GM12875 (cell line): ENCODE measurements around the gene LRRC8C.

Source experiments
- H3K4me3 ChIP-seq: one replicate; pipeline ENCODE4 v1.5.1; 2011; ENCODE audit warnings: low read depth, low read length, control low read depth
- CTCF ChIP-seq: IDR thresholded peaks from 2 replicates; pipeline ENCODE4 v1.5.1; 2011; ENCODE audit warnings: low read depth, mild to moderate bottlenecking, control low read depth, inconsistent platforms, low read length, moderate library complexity, borderline replicate concordance; ENCODE audit not compliant: insufficient read depth

Gene LRRC8C

GRCh38 chr1:89665941-89666340 is 33.0 kb downstream of the LRRC8C start:
- TF ChIP-seq CTCF: no peak

DNA sequence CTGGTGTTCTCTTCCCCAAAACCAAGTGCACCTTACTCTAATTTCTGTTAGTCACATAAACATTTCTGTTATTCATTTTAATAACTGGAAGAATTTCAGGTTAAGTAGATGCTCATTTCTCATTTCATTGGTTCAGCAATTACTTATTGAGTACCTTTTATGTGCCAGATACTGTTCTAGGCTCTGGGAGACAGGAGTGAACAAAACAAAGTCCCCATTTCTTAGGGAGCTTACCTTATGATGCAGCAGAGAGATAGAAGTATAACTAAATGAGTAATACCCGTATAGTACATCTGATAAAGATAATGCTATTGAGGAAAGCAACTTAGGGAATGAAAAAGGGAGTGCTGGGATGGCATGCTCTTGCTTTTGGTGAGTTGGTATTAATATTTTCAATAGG is 33.7 kb downstream of the LRRC8C start:
- no peak for TF ChIP-seq CTCF

More at GRCh38 chr1:89665941-89666340, 33.0 kb downstream of the LRRC8C start:
- no peak overlapping the region for H3K4me3 ChIP-seq

DNA sequence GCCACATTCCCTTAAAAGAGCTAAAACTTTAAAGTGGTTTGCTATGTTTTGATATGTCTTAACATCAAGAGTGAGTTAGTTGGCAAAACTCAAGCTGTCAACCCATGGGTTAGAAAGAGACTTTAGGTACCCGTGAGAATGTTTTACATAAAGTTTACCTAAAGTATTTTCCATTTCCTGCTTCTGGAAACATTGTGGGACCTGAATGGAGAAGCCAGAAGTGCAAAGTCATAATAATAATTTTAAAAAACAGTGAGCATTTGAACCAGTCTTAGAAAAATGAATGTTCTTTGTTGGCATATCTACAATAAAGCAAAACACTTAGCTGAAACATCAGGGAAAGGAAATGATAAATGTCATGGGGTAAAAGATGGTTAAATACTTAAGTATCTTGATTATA is 34.8 kb downstream of the LRRC8C start:
- no peak for TF ChIP-seq CTCF
- H3K4me3 ChIP-seq: no peak overlapping the region

More for the DNA sequence above, 33.7 kb downstream of the LRRC8C start:
- no peak overlapping the region for H3K4me3 ChIP-seq

DNA sequence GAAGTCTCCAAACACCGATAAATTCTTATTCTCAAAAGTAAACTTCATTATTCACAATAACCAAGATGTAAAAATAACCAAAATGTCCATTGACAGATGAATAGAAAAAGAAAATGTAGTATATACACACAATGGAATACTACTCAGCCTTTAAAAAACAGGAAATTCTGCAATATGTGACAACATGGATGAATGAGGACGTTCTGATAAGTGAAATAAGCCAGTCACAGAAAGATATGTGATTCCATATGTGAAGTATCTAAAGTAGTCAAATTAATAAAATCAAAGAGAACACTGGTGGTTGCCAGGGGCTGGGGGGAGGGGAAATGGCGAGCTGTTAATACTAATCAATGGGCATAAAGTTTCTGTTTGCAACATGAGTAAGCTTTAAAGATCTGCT is 36.0 kb downstream of the LRRC8C start:
- no peak for TF ChIP-seq CTCF
- H3K4me3 ChIP-seq: no peak overlapping the region

DNA sequence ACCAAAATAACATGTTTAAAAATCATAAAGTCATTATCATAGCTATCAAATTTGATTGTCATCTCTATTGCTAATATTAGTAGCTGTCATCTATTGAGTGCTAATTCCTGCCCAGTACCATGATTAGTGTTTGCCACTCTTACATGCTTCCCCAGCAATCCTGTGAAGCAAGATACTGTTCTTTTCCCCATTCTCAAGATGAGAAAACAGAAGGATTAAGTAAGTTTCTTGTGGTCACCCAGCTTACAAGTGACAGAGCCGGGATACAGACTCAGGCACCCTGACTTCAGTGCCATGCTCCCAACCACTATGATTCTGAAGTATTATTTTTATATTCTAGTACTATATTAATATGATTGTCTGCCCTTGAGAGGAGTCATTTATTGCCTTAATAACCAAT is 36.5 kb downstream of the LRRC8C start:
- H3K4me3 ChIP-seq: no peak overlapping the region

DNA sequence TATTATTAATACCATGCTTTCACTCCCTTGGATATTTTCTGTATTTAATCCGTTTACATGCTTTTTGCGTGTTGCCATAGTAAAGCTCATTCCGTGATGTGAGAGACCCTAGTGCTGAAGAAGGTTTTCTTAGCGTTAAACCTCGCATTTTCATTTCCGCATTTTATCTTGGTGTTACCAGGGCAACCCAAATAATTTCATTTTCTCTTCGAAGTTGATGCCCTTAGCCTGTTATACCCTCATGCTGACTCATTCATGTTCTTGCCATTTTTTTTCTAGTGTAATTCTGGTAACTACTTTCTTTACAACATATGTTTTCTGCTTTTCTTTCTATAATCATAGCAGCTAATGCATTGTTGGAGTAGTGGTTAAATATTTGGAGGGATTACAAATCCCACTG is 37.2 kb downstream of the LRRC8C start:
- no peak for TF ChIP-seq CTCF
- no peak overlapping the region for H3K4me3 ChIP-seq

More for the DNA sequence above, 36.5 kb downstream of the LRRC8C start:
- TF ChIP-seq CTCF: no peak

- H3K4me3 ChIP-seq: no peak overlapping the region
- no peak for TF ChIP-seq CTCF
Observed at GRCh38 chr1:89670711-89671110, 37.8 kb downstream of the LRRC8C start.
